PFSK-1 (cell line): Measurements from ENCODE around the gene TTC39B.

Source experiments
- FOXP2 ChIP-seq: optimal IDR thresholded peaks from 2 replicates; pipeline ENCODE3; 2011; ENCODE audit warnings: borderline replicate concordance, control low read depth, inconsistent platforms; ENCODE audit not compliant: insufficient read depth; ENCODE audit errors: extremely low read length, extremely low read depth
- POLR2AphosphoS5 ChIP-seq: IDR thresholded peaks from 2 replicates; pipeline ENCODE4 v1.6.1; 2012; ENCODE audit warnings: low read depth, mild to moderate bottlenecking, control low read depth, low read length, moderate library complexity
- REST ChIP-seq, 2 experiments: IDR thresholded peaks; 2 replicates each; pipeline versions ENCODE4 v1.6.1 to v1.8.0; 2011 to 2012; ENCODE audit warnings: low read depth in 2 of 2, low read length in 2 of 2, control low read depth in 1 of 2, inconsistent platforms in 1 of 2, mild to moderate bottlenecking in 1 of 2, moderate library complexity in 1 of 2; ENCODE audit not compliant: insufficient read depth in 1 of 2
- SIN3A ChIP-seq: IDR thresholded peaks from 2 replicates; pipeline ENCODE4 v1.6.1; 2012; ENCODE audit warnings: mild to moderate bottlenecking, low read length, moderate library complexity, borderline replicate concordance; ENCODE audit not compliant: insufficient read depth
- TAF1 ChIP-seq: IDR thresholded peaks from 2 replicates; pipeline ENCODE4 v1.6.1; 2012; ENCODE audit warnings: low read length, control low read depth, borderline replicate concordance; ENCODE audit not compliant: insufficient read depth

Gene TTC39B

GRCh38 chr9:15182101-15182551 lies 124.9 kb downstream of the TTC39B start:
- TF ChIP-seq SIN3A = no peak
- TF ChIP-seq POLR2AphosphoS5 = no peak
- TF ChIP-seq REST (IDR thresholded peaks at IDR 0.05; ENCODE audit: insufficient read depth in 1 of 2, low read depth in 2 of 2, low read length in 2 of 2) = no peak
- no peak for TF ChIP-seq TAF1
- TF ChIP-seq FOXP2 = no peak

DNA sequence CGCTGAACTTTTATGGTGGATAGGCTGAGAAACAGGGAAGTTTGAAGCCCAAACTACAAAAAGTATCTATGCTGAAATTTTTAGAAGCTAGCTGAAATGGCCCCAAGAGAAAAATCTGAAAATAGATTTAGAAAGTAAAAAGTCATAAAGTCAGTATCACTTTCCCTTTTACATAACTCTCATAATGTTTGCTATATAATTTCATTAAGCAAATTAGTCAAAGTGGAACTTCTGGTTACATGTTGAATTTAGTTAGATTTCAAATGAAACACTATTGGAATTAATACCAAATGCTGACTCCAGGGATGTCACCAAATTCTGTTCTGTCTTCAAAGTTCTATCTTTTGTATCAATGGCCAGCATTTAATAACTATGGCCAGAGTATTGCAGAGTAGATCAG lies 126.9 kb downstream of the TTC39B start:
- TF ChIP-seq TAF1 (no peak), FOXP2 (no peak), POLR2AphosphoS5 (no peak), REST (IDR thresholded peaks at IDR 0.05; ENCODE audit: insufficient read depth in 1 of 2, low read depth in 2 of 2, low read length in 2 of 2) (no peak), SIN3A (no peak)

DNA sequence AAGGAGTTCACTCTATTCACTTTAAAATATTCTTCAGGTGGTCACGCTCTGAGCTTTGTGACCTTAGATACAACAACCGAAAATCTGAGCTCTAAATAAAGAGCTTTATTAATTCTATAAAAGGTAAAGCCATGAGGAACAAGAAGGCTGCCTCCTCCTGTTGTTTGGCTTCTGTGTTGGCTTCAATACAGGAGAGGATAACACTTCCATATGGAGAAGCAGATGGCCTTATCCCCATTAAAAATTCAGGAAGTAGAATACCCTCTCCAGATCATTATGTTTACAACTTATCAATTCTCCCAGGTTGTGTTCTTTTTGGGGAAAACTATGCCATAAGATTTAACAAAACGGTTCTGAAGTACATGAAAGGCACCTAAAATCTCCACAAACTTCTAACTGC lies 128.4 kb downstream of the TTC39B start:
- TF ChIP-seq SIN3A (no peak), POLR2AphosphoS5 (no peak), TAF1 (no peak), FOXP2 (no peak), REST (IDR thresholded peaks at IDR 0.05; ENCODE audit: insufficient read depth in 1 of 2, low read depth in 2 of 2, low read length in 2 of 2) (no peak)

GRCh38 chr9:15176836-15177235 lies 130.2 kb downstream of the TTC39B start:
- TF ChIP-seq TAF1 = no peak
- TF ChIP-seq FOXP2 = no peak
- no peak for TF ChIP-seq SIN3A
- TF ChIP-seq REST (IDR thresholded peaks at IDR 0.05; ENCODE audit: insufficient read depth in 1 of 2, low read depth in 2 of 2, low read length in 2 of 2) = no peak
- TF ChIP-seq POLR2AphosphoS5 = no peak

GRCh38 chr9:15163931-15164330 lies 143.1 kb downstream of the TTC39B start:
- no peak for TF ChIP-seq POLR2AphosphoS5

DNA sequence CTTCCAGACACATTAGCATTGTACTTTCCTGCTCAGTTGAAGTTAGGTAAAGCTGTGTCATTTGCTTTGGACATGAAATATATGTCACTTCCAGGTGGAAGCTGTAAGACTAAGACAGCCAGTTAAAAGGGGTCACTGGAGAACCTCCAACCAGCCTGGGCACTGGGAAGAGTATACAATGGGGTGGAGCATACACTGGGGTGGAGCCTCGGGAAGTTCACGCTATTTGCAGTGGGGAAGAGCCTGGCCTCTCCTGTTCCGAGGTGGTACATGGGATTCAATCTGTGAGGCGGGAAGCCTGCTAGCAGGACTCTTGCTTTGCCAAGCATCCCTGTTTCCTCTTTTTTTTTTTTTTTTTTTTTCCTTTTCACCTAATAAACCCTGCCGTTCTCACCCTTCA lies 145.3 kb downstream of the TTC39B start:
- TF ChIP-seq TAF1 (no peak), REST (IDR thresholded peaks at IDR 0.05; ENCODE audit: insufficient read depth in 1 of 2, low read depth in 2 of 2, low read length in 2 of 2) (no peak), FOXP2 (no peak)
